Measurements from ENCODE around the gene FLT3. TPM values are rescaled to one million over a fixed set of nuclear protein-coding genes. Genes with fewer than 3 reads are reported as not detected.

FLT3 gene
- total RNA-seq, 4 donors from 2014 or later = 0.57 to 4.1 (median 1.9) TPM

DNA sequence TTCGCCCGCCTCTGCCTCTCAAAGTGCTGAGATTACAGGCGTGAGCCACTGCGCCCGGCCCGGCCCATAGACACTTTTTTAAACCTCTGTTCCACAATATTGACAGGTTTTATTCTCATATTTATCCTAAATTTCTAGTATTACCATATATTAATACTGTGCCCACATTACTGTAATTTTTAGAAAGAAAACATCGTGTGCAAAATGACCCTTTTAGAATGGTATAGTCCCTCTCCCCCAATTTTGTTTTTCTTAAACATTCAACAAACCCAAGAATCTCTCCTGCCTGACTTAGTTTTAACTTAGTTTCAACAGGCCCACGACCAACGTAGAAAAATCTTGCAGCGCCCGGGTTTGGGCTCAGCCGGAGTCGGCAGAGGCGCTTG is 140.4 kb downstream of the FLT3 start:
- TF ChIP-seq, protein P1, sequence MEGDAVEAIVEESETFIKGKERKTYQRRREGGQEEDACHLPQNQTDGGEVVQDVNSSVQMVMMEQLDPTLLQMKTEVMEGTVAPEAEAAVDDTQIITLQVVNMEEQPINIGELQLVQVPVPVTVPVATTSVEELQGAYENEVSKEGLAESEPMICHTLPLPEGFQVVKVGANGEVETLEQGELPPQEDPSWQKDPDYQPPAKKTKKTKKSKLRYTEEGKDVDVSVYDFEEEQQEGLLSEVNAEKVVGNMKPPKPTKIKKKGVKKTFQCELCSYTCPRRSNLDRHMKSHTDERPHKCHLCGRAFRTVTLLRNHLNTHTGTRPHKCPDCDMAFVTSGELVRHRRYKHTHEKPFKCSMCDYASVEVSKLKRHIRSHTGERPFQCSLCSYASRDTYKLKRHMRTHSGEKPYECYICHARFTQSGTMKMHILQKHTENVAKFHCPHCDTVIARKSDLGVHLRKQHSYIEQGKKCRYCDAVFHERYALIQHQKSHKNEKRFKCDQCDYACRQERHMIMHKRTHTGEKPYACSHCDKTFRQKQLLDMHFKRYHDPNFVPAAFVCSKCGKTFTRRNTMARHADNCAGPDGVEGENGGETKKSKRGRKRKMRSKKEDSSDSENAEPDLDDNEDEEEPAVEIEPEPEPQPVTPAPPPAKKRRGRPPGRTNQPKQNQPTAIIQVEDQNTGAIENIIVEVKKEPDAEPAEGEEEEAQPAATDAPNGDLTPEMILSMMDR (IDR thresholded peaks at IDR 0.05; ENCODE audit: low read depth) = no peak

DNA sequence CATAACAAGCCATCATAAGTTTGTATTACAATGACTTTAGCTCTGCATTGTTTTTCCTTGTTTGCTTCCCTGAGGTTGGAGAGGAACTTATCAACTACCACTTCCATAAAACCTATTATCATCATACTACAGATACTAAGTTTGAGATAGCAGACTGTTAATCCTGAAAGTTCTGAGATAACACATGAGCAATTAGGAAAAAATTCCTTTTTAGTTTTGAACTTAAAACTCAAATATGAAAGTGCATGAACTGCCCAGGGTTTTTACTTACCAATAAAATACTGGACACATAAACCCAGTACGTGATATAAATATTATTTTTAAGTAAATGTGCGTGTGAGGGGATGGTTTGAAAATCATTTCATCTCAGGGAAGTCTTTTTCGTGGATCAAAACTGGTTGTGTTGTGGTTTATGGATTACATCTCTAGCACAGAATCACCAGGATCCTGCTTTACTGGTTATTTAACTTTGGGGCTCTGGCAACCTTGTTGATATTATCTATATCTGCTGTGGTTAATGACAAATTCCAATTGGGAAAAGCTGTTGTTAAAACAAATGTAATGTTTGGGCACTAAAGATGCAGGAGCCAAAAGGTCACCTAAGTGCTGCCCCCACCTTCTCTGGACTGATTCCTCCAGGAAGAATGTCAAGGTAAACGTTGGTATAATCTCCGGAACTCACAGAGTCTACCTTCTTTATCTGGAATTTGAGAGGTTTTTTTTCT is 143.6 kb downstream of the FLT3 start:
- TF ChIP-seq, protein P1 (IDR thresholded peaks at IDR 0.05; ENCODE audit: low read depth) = no peak

DNA sequence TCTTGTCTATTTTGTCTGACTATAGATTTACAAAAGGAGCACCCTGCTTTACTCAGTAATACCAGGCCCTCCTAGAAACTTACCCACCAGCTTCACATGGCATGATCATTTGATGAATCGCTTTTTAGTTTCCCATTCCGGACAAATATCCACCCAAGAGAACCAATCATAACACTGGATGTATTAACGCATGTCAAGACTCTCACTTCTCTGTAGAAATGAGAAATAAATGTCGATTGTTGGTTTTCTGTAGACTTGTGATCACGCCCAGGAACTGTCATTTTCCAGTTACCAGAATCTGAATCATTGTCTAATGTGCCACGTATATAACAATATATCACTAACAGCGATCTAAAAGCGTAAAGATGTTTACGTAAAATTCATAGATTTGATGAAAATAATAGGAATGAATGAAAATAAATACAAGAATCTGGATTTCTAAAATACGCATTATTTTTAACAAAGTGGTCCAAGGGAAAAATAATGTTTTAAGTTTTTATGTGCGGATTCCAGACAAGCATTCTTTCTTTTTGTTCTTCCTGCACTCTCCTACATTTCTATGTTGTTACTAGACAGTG is 145.3 kb downstream of the FLT3 start:
- TF ChIP-seq, protein P1 (IDR thresholded peaks at IDR 0.05; ENCODE audit: low read depth) = no peak

DNA sequence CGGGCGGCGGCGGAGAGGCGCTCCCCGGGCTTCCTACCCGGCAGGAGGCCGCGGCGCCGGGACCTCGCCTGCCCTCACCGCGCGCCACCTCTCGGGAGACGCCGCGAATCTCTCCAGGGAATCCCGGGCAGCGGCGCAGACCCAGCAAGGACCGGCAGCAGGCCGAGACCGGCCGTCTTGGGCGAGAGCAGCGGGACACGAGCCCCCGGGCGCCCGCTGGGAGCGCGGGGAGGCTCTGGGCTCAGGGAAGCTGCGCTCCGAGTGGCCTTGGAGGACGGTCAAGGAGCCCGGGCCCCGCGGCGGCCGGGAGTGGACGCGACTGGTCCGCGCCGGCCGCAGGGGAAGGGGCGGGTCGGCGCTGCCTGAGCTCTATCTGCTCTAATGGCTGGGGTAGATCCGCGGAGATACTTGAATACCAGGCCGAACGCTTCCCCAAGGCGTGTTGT is 145.9 kb downstream of the FLT3 start:
- TF ChIP-seq, protein P1 (IDR thresholded peaks at IDR 0.05; ENCODE audit: low read depth) = no peak

DNA sequence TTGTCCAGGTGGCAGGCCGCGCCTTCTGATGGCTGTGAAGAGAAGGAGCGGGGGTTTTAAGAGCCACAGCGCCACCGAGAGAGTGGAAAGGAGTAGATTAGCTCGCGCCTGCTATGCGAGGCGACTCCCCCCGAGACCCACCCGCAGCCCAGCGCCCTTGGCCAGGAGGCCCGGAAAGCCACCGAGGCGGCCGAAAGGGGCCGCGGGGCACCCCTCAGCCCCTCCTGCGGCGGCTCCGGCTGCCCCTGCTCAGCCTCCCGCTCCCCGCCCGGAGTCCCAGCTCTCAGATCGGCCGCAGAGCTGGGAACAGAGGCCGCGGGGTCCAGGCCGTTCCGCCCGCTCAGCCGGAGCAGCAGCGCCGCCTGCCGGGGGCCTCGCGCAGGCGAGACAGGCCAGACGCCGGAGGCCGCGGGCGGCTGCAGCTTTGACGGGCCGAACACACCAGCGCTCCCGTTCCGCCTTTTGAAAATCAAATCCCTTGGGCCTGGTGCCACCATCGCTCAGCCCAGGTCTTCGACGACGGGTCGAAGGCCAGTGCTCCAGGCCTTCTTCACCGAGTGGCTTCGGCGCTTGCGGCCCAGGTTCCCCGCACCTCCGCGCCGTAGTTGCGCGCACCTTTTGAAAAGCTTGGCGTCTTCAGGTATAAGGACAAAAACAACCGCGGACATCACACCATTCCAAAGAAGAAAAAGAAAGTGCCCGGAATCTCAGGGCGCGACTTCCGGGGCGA is 146.5 kb downstream of the FLT3 start:
- TF ChIP-seq, protein P1 (IDR thresholded peaks at IDR 0.05; ENCODE audit: low read depth) = no peak

Small RNAs within 50 kb of the gene (small RNA-seq; reads per million reads assigned to genes)
- gene RN7SL272P = not detected

Other genes starting within 250 kb of the FLT3 start
- not detected for gene PDX1, start 180.6 kb downstream of the FLT3 start, total RNA-seq
- not detected for gene CDX2, start 131.3 kb downstream of the FLT3 start, total RNA-seq
- 1 to 10 TPM in 1 of 4 donors, not detected in 3; 1.7 TPM for gene URAD, start 111.9 kb downstream of the FLT3 start, total RNA-seq
- gene PAN3, start 38.0 kb upstream of the FLT3 start, total RNA-seq = 10 to 100 TPM; 36.0 to 46.3 (median 44.0) TPM